COR-L47 (cell line): ENCODE results near the gene RIMOC1.
"Not testable (repeated sequence)": the region's sequence is repeated elsewhere in the genome, so short reads cannot be mapped to it uniquely, and the experiment has no call there.

Experiments
- DNase-seq: peaks from one replicate; lab custom pipeline; 2025; lab: John Stamatoyannopoulos, UW

RIMOC1 gene

DNA sequence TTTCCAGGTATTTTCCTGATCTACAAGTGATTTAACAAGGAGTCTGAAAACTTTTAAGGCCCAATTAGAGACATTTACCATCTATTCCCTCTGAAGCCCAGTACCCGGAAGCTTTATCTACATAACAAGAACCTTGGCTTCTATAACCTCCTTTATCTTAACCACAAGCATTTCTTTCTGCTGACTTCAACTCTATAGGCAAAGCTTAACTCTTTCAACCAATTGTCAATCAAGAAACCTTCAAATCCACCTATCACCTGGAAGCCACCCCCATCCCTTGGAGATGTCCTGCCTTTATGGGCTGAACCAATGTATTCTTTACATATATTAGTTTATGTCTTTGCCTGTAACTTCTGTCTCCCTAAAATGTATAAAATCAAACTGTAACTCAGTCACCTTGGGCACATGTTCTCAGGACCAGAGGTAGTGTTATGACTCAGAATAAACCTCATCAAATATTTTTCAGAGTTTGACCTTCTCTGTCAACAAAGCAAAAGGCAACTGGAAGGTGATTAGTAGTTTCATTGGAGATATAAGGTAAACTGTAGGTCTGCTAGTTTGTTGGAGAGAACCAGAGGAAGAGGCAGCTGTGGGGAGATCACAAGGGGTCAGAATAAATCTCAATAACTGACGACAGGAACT is 13.0 kb upstream of the RIMOC1 start:
- no peak for DNase-seq

GRCh38 chr5:41892031-41892430 is 12.1 kb upstream of the RIMOC1 start:
- DNase-seq: no peak

DNA sequence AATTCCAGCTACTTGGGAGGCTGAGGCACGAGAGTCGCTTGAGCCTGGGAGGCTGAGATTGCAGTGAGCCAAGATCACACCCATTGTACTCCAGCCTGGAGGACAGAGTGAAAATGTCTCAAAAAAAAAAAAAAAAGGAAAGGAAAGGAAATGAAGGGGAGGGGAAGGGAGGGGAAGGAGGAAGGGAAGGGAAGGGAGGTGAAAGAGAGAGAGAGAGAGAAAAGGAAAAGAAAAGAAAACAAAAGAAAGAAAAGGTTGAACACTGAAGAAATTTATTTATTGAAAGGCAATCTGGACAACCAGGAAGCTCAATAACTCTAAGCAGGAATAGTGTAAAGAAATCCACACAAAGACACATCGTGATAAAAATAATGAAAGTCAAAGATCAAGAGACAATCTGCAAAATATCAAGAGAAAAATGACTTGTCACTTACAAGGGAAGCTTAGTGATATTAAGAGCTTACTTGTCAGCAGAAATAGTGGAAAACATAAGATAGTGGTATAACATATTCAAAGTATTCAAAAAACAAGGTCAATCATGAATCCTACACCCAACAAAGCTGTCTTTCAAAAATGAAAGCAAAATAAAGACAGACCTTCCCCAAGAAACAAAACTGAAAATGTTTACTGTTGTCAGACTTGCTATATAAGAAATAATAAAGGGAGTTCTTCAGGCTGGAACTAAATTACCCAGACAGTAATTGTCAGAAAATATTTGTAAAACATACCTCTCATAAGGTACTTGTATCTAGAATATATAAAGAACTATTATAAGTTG is 10.9 kb upstream of the RIMOC1 start:
- DNase-seq: no peak

- DNase-seq: no peak
These were observed 7.9 kb upstream of the RIMOC1 start for GRCh38 chr5:41896230-41896629.

DNA sequence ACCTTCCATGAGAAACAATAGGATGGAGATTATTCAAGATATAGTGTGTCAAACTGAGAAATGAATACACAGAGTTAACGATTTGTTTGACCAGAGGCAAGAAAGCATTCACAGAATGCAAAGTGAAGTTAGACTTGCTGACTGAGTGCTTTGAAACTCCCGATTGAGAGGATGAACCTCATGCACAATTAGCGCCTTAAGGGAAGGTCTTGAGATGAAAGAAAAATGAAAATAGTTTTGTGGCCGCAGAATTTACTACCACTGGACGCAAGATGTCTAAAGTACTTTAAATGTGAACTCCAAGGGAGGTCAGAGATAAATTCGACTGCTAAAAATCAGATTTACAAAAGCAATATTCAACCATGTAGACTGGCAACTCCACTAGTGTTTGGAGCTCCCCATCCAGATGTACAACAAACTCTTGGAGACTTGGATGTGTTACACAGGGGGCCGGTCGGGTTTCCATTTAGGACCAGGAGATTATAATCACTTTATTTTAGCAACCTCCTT is 707 bp upstream of the RIMOC1 start:
- no peak for DNase-seq

DNA sequence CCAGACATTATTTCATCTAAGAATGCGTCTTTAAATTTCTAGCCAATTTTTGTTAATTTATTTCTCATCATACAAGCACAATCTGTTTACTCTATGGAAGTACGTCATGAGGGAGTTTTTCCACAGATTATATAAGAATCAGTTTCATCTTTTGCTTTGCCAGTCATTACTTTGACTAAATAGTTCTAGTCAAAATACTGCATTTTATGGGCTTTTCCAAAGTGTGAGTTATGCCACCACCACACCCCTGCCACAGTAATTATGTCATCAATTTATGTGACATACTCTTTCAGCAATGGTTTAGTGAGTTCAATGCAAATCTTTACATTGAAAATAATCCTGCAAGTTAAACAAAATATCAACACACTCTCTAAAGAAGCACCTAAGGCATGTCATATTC is 2.0 kb downstream of the RIMOC1 start:
- no peak for DNase-seq

GRCh38 chr5:41908374-41909079 is 4.4 kb downstream of the RIMOC1 start:
- DNase-seq: no peak

GRCh38 chr5:41918105-41918504 is 14.0 kb downstream of the RIMOC1 start:
- DNase-seq: no peak

DNA sequence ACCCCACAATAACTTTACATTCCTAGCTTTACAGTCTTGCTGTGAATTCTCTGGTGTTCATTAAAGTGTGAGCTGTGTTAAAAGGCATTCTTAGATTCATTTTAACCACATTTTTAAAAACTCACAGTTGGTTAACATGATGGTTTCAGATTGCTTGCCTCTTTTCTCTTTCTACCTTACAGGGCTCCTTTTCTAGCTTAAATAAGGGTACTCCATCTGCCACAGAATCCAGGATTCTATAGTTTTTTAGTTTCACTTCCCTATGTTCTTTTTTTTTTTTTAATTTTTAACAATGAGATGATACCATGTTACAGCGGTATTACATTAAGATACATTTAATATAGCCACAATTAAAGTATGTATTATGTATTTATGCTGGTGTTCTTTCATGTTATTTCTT is 17.0 kb downstream of the RIMOC1 start:
- DNase-seq: no peak

GRCh38 chr5:41921874-41922273 is 17.7 kb downstream of the RIMOC1 start:
- no peak for DNase-seq

- no peak for DNase-seq
These were observed 20.4 kb downstream of the RIMOC1 start for GRCh38 chr5:41924526-41924871.

DNA sequence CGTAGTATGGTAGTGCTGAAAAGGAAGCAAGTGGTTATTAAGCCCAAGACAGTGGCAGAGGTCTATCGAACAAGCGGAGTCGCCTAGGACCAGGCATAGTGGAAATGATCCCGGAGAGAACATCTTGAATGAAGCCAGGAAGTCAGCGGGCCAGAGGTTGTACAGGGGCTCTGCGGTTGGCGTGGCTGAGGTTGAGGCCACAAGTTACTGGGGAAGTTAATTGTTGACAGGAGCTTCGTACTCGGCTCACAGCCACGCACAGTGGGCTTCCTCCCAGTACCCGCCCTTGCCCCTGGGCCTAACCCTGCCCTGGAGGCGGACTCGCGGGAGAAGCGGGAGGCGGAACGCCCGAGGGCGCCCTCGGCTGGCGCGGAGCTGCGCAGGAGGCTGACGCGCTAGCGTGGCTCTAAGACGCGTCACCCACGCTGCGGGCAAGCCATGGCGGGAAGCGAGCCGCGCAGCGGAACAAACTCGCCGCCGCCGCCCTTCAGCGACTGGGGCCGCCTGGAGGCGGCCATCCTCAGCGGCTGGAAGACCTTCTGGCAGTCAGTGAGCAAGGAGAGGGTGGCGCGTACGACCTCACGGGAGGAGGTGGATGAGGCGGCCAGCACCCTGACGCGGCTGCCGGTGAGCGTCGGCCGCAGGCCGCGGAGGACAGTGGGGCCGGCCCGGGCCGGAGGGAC is 20.9 kb downstream of the RIMOC1 start, which contains the start of gene FBXO4:
Gene FBXO4, plus strand, starts transcription at position 410 of the 683 bp plus-strand sequence. Its CDS starts 29 bp downstream, at position 439.
- DNase-seq: peak; percentile 68

- DNase-seq: no peak
These were observed 21.4 kb downstream of the RIMOC1 start for GRCh38 chr5:41925555-41925951.

DNA sequence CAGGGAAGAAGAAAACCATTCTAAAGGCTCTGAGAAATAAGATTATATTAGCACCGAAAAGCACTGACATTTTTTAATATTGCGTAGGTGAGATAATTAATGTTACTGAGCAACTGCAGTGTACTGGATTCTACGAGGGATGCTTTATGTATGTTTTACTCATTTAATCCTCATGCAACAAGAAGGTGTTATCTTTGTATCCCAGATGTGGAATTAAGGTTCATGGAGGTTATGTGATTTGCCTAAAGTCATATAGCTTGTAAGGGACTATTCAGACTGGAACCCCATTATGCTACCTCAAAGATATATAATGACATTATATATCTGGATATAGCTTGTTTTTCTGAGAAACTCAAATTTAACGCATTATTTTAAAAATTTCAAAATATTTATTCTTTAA is 23.5 kb downstream of the RIMOC1 start:
- no peak for DNase-seq

DNA sequence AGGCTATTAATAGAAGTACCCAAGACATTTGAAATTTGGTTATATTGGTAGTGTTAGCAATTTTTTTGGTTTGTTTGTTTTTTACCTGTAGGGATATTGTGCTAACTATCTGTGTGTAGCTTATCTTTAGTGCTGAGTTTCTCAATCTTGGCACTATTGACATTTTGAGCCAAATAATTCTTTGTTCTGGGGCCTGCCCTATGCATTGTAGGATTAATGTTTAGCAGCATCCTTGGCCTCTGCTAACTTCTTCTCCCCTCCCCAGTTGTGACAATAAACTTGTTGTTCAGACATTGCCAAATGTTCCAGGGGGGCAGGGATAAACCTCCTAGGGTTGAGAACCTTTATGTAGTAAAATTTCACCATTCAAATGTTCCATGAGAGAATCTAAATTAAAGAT is 24.9 kb downstream of the RIMOC1 start:
- DNase-seq: no peak

GRCh38 chr5:41932770-41933169 is 28.6 kb downstream of the RIMOC1 start:
- no peak for DNase-seq

DNA sequence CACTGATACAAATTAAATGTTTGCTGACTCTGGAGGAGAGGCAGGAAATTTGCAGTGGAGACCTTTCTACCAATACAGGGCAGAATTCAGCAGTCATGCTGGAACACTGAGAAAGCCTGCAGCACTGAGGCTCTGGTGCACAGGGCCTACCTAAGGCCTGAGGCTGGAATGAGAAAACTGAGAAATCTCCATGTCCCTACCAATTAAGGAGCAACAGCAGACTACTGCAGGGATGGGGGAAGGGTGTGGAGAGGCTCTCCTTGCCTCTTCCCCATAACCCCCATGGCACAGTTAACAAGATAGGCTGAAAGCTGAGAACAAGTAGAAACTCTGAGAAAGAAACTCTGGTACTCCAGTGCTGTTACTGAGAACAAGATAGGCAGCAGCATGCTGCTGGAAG is 31.4 kb downstream of the RIMOC1 start:
- no peak for DNase-seq

- no peak for DNase-seq
These were observed 36.5 kb downstream of the RIMOC1 start for GRCh38 chr5:41940641-41941040.

DNA sequence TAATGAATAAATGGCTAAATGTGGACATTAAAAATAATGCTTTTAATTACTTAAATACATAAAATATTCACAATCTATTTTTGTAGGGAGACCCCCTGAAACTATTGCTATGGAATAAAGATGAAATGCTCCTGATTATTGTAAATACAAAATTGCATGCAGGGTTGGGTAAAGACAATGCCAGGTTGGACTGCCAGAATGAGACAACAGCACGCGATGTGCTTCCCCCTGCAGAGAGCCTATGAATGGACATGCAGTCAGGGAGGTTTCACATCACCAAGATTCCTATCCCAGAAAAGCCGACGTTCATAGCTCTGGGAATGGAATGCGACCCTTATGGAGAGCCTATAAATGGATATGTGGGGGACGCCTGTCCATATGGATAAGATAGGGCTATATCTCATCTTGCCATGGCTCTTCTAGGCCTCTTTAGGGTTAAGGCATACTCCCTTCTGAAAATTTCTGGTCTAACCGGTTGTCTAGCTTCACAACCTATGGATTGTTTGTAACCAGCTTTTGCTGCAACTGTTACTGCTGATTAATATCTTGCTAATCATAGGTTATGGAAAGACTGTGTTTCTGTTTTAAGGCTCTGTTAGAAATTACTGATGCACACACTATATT is 41.3 kb downstream of the RIMOC1 start:
- not testable (repeated sequence) for DNase-seq

DNA sequence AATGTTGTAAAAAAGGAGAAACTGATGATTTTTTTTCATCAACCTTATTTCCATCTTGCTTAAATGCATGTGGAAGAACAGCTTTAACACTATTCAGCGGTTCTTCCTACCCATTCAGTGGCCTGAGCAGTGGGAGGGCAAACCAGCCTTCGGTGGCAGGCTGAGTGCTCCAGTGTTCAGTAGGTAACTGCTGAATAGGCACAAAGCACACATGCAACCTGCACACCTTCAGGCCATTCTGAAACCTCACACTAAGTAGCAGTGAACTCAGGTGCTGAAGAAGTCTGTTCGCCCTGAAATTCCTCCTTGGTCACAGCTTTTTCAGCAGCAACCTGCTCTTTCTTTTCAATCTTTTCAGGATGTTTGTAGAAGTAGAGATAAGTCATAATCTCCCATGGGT is 47.1 kb downstream of the RIMOC1 start:
- no peak for DNase-seq
